ENCODE measurements around the gene NEURL1.

DNA sequence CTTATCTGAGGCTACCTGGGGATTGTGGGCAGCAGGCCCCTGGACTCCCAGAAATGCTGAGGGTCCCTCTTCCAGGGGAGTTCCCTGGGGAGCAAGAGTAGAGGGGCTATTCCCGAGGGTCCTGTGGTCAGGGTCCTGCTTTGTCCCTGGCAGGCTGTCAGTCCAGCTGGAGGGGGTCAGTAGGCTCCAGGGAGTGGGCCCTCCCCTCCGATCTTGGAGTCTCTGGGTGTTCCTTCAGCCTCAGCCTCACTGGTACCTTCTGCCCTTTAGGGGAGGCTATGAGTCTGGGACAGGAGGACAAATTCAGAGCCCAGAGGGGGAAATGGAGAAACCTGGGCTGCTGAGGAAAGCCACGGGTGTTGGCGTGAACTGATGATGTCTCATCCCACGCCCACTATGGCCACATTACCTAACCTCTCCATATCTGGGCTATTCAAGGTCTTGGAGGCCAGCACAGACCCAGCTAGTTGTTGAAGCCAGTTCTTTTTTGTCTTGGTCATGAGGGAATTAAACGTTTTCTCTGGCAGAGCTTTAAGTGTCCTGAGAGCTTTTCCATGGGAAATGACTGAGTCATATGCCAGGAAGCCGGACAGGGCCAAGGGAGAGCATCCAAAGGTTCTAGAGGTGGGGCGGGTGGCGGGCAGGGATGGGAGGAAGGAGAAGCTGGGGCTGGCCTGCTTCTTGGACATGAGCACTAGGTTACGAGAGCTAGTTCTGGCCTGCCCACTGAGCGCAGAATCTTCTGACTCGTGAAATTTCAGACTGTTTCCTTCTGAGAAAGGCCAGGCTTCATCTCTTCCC, 47.5 kb upstream of the NEURL1 start:
- no peak for TF ChIP-seq POLR2A (IDR thresholded peaks at IDR 0.05)
- TF ChIP-seq, protein P1, sequence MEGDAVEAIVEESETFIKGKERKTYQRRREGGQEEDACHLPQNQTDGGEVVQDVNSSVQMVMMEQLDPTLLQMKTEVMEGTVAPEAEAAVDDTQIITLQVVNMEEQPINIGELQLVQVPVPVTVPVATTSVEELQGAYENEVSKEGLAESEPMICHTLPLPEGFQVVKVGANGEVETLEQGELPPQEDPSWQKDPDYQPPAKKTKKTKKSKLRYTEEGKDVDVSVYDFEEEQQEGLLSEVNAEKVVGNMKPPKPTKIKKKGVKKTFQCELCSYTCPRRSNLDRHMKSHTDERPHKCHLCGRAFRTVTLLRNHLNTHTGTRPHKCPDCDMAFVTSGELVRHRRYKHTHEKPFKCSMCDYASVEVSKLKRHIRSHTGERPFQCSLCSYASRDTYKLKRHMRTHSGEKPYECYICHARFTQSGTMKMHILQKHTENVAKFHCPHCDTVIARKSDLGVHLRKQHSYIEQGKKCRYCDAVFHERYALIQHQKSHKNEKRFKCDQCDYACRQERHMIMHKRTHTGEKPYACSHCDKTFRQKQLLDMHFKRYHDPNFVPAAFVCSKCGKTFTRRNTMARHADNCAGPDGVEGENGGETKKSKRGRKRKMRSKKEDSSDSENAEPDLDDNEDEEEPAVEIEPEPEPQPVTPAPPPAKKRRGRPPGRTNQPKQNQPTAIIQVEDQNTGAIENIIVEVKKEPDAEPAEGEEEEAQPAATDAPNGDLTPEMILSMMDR (IDR thresholded peaks at IDR 0.05) = no peak
- peak in 1 of 2 donors; percentile 86 for TF ChIP-seq EP300 (IDR thresholded peaks at IDR 0.05)

All from tibial nerve (tissue), 4 donors.